ENCODE measurements around the gene NOSTRIN. TPM values are rescaled to one million over a fixed set of nuclear protein-coding genes. Genes with fewer than 3 reads are reported as not detected.

Gene NOSTRIN
- total and polyA plus RNA-seq, 2 donors (not counting 3 experiments of a cell fraction or from before 2014, with no cell fraction given) = 0.03 to 0.75 TPM

GRCh38 chr2:168793596-168793995 lies 8.8 kb upstream of the NOSTRIN start:
- Histone ChIP-seq H3K4me3 (replicated peaks in 1 of 3; ENCODE audit: insufficient read depth in 1 of 3, low read depth in 1 of 3, low read length in 3 of 3) (no peak overlapping the region), H3K4me1 (ENCODE audit: control insufficient read depth, extremely low read depth, insufficient read depth, low read length) (peaks cover 8% of the 10 kb centered on the region), H3K9me3 (replicated peaks; ENCODE audit: control insufficient read depth, insufficient read depth, low read length) (no peaks in the 10 kb centered on the region), H3K9me1 (replicated peaks; ENCODE audit: control insufficient read depth, extremely low read depth, insufficient read depth, low read length) (no peaks in the 10 kb centered on the region), H3K4me2 (ENCODE audit: insufficient read depth, low read length) (no peak overlapping the region), H3K27me3 (ENCODE audit: control insufficient read depth in 2 of 2, insufficient read depth in 2 of 2, low read length in 2 of 2) (peaks cover 0 to 2% of the 10 kb centered on the region in 2 experiments), H3K79me2 (ENCODE audit: control insufficient read depth, insufficient read depth, low read length) (no peaks in the 10 kb centered on the region), H3K36me3 (ENCODE audit: control insufficient read depth in 2 of 2, extremely low read depth in 1 of 2, insufficient read depth in 2 of 2, low read length in 2 of 2) (no peaks in the 10 kb centered on the region), H3K27ac (ENCODE audit: insufficient read depth, low read depth, low read length) (no peak overlapping the region), H2AFZ (ENCODE audit: low read depth, low read length) (no peak overlapping the region), H4K20me1 (replicated peaks; ENCODE audit: control insufficient read depth, extremely low read depth, insufficient read depth, low read length) (no peaks in the 10 kb centered on the region), H3K9ac (replicated peaks; ENCODE audit: extremely low read depth, insufficient read depth, low read length) (no peak overlapping the region)
- intact Hi-C loops (cut with micrococcal nuclease) = no loop called here
- dilution Hi-C loops (cut with MboI; ENCODE audit: extremely low pct_ligation_motif_present, low sequenced_read_pairs) = no loop called here
- POLR2A ChIA-PET = no interaction called here
- CTCF ChIA-PET = no interaction called here
- DNase-seq (ENCODE audit: low read depth, low spot score) (no peak), FAIRE-seq (no peak)
- BruUV-seq (replicated peaks) = no TSS peak
- TF ChIP-seq POLR2AphosphoS5 (IDR thresholded peaks at IDR 0.05; ENCODE audit: insufficient read depth, low read depth, low read length) = no peak
- no peak for TF ChIP-seq JUN (IDR thresholded peaks at IDR 0.05; ENCODE audit: borderline replicate concordance, insufficient read depth, insufficient read length, low read depth)
- TF ChIP-seq GATA2 (IDR thresholded peaks at IDR 0.05; ENCODE audit: insufficient read depth, insufficient read length, low read depth, low read length) = no peak
- TF ChIP-seq MAX (IDR thresholded peaks at IDR 0.05; ENCODE audit: insufficient read depth, insufficient read length) = no peak
- TF ChIP-seq POLR2A (IDR thresholded peaks at IDR 0.05; ENCODE audit: low read depth, low read length) = no peak
- no peak for TF ChIP-seq MYC (IDR thresholded peaks at IDR 0.05; ENCODE audit: low read depth, low read length)
- TF ChIP-seq, protein P1, sequence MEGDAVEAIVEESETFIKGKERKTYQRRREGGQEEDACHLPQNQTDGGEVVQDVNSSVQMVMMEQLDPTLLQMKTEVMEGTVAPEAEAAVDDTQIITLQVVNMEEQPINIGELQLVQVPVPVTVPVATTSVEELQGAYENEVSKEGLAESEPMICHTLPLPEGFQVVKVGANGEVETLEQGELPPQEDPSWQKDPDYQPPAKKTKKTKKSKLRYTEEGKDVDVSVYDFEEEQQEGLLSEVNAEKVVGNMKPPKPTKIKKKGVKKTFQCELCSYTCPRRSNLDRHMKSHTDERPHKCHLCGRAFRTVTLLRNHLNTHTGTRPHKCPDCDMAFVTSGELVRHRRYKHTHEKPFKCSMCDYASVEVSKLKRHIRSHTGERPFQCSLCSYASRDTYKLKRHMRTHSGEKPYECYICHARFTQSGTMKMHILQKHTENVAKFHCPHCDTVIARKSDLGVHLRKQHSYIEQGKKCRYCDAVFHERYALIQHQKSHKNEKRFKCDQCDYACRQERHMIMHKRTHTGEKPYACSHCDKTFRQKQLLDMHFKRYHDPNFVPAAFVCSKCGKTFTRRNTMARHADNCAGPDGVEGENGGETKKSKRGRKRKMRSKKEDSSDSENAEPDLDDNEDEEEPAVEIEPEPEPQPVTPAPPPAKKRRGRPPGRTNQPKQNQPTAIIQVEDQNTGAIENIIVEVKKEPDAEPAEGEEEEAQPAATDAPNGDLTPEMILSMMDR (IDR thresholded peaks at IDR 0.05; ENCODE audit: extremely low read depth in 1 of 2, insufficient read depth in 1 of 2, low read depth in 1 of 2, low read length in 2 of 2) = no peak
- TF ChIP-seq EZH2 (IDR thresholded peaks at IDR 0.05; ENCODE audit: borderline replicate concordance, low read depth, low read length, severe bottlenecking) = no peak
- no peak for TF ChIP-seq FOS (IDR thresholded peaks at IDR 0.05; ENCODE audit: borderline replicate concordance, insufficient read depth, low read length)
